GM18511 (cell line): ENCODE measurements around the gene UHRF2.
"Not testable (repeated sequence)": the region's sequence is repeated elsewhere in the genome, so short reads cannot be mapped to it uniquely, and the experiment has no call there.

ENCODE experiments used
- ATAC-seq: cut with Tn5 transposase; IDR thresholded peaks from one replicate; pipeline ENCODE4 v1.9.1; 2021; ENCODE audit warnings: mild to moderate bottlenecking, moderate library complexity; ENCODE audit not compliant: unreplicated experiment

The UHRF2 gene

DNA sequence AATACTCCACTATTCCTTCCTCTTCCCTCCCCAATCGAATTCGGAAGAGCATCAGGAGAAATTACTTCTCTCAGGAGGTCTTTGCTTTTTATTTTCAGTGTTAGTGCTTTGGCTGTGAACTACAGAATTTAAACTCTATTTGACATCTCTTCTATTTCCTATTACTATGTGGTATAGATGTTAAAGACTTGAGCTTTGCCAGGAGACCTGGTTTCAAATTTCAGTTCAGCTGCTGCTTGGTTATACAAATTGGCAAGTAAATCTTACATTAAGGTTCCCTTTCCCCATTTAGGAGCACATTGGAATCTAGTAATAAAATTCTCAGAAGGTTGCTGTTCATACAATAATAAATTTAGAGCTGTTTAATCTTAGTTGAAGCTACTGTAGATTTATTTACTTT is 13.1 kb downstream of the UHRF2 start:
- no peak for ATAC-seq

- ATAC-seq: peak; percentile 97
Measured at GRCh38 chr9:6428940-6429889, 16.2 kb downstream of the UHRF2 start.

DNA sequence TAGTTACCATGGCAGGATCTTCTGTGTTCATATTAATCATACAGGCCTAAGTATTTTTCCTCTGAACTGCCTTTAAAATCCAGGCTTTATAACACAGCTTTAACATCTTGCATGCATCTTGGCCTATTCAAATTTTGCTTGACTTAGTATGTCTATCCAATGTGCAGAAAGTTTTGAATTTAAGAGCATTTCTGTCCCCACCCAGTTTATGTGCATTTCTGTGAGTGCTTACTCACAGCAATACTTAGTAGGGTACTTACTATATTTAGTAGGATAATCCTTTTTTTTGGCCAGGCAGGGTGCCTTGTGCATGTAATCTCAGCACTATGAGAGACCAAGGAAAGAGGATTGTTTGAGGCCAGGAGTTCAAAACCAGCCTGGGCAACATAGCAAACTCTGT is 18.0 kb downstream of the UHRF2 start:
- ATAC-seq: no peak

DNA sequence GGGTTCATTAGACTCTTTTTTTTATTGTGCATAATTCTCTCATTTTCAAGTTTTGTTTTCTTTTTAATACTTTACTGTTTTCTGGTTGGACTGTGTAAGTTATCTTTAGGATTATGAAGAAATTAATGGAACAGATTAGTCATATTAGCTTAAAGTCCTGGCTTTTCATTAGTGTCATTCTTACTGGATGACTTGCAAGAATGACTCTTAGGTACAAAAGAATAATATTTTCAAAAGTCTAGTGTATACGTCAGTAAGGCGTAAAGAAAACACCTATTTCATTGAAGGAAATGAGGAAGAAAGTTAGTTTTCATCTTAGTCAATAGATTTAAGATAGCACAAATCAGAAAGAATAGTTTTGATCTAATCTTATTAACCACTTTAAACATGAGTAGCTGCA is 20.4 kb downstream of the UHRF2 start:
- ATAC-seq: no peak

- ATAC-seq: no peak
Measured at GRCh38 chr9:6439051-6439703, 26.2 kb downstream of the UHRF2 start.

- ATAC-seq: no peak
Measured at GRCh38 chr9:6440405-6440804, 27.4 kb downstream of the UHRF2 start.

- no peak for ATAC-seq
Measured at GRCh38 chr9:6441269-6441668, 28.3 kb downstream of the UHRF2 start.

DNA sequence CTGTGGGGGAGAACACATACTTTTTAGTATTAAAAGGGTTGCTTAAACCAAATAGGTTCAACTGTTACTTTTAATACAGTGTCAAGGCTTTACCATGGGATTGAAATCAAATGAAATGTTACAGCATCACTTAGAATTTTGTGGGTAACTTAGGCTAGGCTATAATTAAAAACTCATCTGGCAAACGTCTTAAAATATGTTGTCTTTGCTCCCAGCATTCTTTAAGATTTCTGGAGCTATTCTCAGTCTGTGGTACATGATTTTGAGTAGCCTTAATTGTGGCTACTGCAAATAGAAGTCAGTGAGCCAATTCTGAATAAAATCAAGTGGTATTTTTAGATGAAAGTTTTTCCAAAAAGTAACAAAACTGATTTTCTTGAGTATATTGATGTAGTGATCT is 30.7 kb downstream of the UHRF2 start:
- ATAC-seq: no peak

DNA sequence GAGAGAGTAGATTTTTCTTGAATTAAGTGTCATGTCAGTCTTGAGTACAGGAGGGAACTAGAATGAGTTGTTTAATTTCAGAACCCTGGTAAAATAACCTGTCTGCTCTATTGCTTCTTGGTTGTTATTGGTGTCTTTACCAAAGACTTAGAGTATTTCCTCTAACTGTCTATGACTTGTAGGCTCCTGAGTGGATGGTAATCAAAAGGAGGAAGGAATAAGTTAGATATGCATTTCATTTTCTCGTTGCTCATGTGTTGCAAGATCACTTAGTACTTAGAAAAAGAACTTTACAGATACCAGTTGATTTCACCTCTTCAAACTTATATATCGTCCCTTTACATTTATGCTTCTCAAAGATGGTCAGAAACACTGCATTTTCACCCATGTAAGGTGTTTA is 31.1 kb downstream of the UHRF2 start:
- ATAC-seq: no peak

DNA sequence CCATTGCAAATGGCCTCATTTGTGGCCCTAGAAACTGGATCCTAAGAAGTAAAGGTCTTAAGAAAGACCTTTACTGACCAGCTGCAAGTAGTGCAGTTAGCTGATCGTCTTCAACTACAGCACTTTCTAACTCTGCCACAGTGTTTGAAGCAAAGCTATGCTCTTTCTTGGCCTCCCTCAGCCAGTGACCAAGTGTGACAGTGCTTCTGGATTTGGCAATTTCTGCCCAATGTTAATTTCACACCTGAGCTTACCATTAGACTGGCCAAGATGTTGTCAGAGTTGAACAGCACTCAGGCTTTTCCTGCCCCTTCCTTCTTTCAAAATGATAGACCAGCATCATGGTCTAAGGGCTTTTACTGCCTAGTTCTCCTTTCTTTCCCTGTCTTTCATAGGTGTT is 36.1 kb downstream of the UHRF2 start:
- no peak for ATAC-seq

- no peak for ATAC-seq
Measured at GRCh38 chr9:6449645-6450044, 36.6 kb downstream of the UHRF2 start.

- no peak for ATAC-seq
Measured at GRCh38 chr9:6450641-6451375, 37.8 kb downstream of the UHRF2 start.

- not testable (repeated sequence) for ATAC-seq
Measured at GRCh38 chr9:6455292-6455691, 42.3 kb downstream of the UHRF2 start.

DNA sequence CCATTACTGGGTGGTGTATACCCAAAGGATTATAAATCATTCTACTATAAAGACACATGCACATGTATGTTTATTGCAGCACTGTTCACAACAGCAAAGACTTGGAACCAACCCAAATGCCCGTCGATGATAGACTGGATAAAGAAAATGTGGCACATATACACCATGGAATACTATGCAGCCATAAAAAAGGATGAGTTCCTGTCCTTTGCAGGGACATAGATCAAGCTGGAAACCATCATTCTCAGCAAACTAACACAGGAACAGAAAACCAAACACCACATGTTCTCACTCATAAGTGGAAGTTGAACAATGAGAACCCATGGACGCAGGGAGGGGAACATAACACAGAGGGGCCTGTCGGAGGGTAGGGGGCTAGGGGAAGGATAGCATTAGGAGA is 45.7 kb downstream of the UHRF2 start:
- ATAC-seq: not testable (repeated sequence)

GRCh38 chr9:6459718-6460117 is 46.7 kb downstream of the UHRF2 start:
- ATAC-seq: no peak

GRCh38 chr9:6460189-6460768 is 47.3 kb downstream of the UHRF2 start:
- ATAC-seq: no peak

GRCh38 chr9:6461619-6462018 is 48.6 kb downstream of the UHRF2 start:
- no peak for ATAC-seq

DNA sequence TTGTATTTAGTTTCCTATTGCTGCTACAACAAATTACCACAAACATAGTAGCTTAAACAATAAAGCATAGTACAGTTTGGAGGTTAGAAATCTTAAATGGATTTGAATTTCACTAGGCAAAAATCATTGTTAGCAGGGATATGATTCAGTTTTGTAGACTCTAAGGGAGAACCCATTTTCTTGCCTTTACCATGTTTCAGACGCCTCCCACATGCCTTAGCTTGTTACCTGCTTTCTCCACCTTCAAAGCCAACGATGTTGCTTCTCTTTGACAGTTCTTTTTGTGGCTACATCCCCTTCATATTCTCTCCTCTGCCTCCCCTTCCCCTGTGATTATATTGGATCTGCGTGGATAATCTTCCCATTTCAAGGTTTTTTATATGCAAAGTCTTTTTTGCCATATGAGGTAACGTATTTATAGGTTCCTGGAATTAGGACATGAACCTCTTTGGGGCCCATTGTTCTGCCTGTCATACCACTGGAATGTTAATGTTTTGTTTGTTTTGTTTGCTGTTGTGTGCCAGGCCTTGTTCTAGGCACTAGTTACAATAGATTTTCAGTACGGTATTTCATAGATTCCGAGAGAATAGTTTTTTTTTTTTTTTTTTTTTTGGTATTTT is 54.1 kb downstream of the UHRF2 start:
- no peak for ATAC-seq

- ATAC-seq: no peak
Measured at GRCh38 chr9:6471231-6471850, 58.3 kb downstream of the UHRF2 start.

DNA sequence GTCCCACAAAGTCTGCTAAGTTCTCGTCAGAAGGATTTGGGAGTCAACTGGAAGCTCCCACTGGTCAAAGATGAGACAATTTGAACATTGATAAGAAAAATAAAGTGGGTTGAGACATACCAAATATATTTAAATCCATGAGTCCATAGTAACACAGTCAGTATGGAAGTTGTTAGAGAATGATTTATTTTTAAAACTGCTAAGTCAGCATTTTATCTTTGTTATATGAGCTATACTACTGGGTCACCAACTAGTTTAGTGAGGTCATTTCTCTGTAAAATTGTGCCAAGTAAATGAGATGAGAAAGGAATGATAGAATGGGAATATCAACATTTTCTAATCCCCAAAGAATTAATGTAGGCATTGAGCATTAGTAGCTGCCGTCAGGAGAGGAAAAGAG is 60.2 kb downstream of the UHRF2 start:
- ATAC-seq: no peak
